H1 (cell line): ENCODE results near the gene TEX22. TPM values are rescaled to one million over a fixed set of nuclear protein-coding genes. Genes with fewer than 3 reads are reported as not detected.

Experiments
- CTCF ChIP-seq, 3 experiments: IDR thresholded peaks; 1 replicate in 2 of 3; 2 replicates in 1 of 3; pipeline versions ENCODE4 v1.5.1 to v1.6.1; 2011; ENCODE audit warnings: low read length in 3 of 3, mild to moderate bottlenecking in 3 of 3, inconsistent platforms in 2 of 3, low read depth in 1 of 3, moderate library complexity in 1 of 3; ENCODE audit not compliant: insufficient read depth in 1 of 3; ENCODE audit errors: control extremely low read depth in 1 of 3
- RBBP5 ChIP-seq: IDR thresholded peaks from 2 replicates; pipeline ENCODE4 v1.7.1; 2012; ENCODE audit warnings: low read depth, mild to moderate bottlenecking, inconsistent platforms, low read length, moderate library complexity, borderline replicate concordance
- ZNF274 ChIP-seq: IDR thresholded peaks from 2 replicates; pipeline ENCODE4 v1.7.0; 2012; ENCODE audit warnings: low read length, borderline replicate concordance; ENCODE audit errors: extremely low read depth
- polyA plus RNA-seq, 7 experiments: library from polyadenylated mRNA; depleted of rRNA in 3 of 7; stranded (reverse) in 5 of 7; unstranded in 2 of 7; fragments of >200 nt in 5 of 7; fragments of 200-250 nt in 2 of 7; gene quantifications; 1 replicate in 5 of 7; 2 replicates in 1 of 7; 4 replicates in 1 of 7; pipeline versions ENCODE4 v1.2.1 to v1.2.3, GENCODE V29; 2011 to 2013; ENCODE audit warnings: missing spikeins in 2 of 7, mixed read lengths in 2 of 7
- total RNA-seq: library from RNA; stranded (reverse); fragmentation: NEBNext Ultra II Directional; extraction: Animal tissue kit (Norgen Biotek cat#: 25700); gene quantifications from 2 replicates; pipeline ENCODE4 v1.2.1, GENCODE V29; 2021

Gene TEX22
- total and polyA plus RNA-seq, 2 of the 8 experiments (the other 6 are each of a cell fraction or from before 2014, with no cell fraction given), result 0.24 to 0.39 TPM

GRCh38 chr14:105355049-105355575, 43.2 kb upstream of the TEX22 start (continued):
- no peak for TF ChIP-seq CTCF (IDR thresholded peaks at IDR 0.05; ENCODE audit: control extremely low read depth in 1 of 3, insufficient read depth in 1 of 3, low read depth in 1 of 3, low read length in 3 of 3)
- no peak for TF ChIP-seq ZNF274
- no peak for TF ChIP-seq RBBP5
